Measurements from ENCODE around the gene TENT4B. TPM values are rescaled to one million over a fixed set of nuclear protein-coding genes. Genes with fewer than 3 reads are reported as not detected.

TENT4B gene
- total RNA-seq, 1 donor from 2014 or later: 9.6 TPM

DNA sequence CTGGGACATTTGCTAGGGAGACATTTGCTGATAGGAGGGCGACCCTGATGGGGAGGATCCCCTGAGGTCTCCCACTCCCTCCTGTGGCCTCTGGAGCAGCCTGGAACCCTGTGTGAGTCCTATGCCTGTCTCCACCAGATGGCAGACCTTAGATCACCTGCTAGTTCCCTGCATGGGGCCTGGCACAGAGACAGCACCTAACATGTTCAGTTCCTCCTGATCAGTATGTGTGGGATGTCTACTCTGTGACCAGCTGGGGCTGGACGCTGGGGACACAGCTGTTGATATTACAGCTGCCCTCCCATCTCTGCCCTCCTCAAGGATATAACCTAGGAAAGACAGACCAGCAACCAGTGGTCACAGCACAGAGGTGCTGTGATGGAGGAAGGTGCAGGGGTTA is 112.2 kb downstream of the TENT4B start:
- no peak for DNase-seq (ENCODE audit: extremely low spot score, unreplicated experiment)
- Mint-ChIP-seq H3K36me3 (ENCODE audit: unreplicated experiment) (no peaks in the 10 kb centered on the region), H3K9me3 (ENCODE audit: unreplicated experiment) (peaks cover 3% of the 10 kb centered on the region)

DNA sequence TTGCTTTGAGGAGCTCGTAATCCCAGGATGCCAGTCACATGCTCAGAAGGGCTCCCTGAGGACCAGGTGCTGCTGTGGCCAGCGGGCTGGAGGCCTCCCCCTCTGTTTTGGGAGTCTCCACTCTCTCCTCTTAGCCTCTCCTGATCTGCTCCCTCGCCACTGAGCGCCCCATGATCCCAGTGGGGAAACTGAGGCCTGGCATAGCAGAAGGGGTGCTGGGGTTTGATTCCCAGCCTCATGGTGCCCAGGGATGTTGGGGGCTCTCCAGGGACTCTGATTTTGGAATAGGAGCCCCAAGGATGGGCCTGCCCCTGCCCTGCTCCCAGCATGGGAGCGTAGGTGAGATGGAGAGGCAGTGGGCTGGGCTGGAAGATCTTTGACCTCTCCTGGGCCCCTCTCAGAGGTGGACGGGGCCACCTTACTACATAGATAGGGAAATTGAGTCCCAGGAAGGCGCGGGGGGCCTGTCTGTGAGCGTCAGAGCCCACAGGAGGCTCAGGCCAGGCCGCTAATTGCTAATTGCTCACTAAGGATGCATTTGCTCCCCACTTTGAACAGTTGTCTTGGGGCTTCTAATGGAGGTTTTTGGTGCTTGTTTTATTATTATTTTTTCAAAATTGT is 112.7 kb downstream of the TENT4B start:
- Mint-ChIP-seq H3K27ac (ENCODE audit: unreplicated experiment) (peak overlapping the region; percentile 66), H3K9me3 (ENCODE audit: unreplicated experiment) (peaks cover 3% of the 10 kb centered on the region), H3K4me3 (ENCODE audit: unreplicated experiment) (no peak overlapping the region), H3K4me1 (ENCODE audit: unreplicated experiment) (peaks cover 24% of the 10 kb centered on the region), H3K27me3 (ENCODE audit: unreplicated experiment) (no peaks in the 10 kb centered on the region), H3K36me3 (ENCODE audit: unreplicated experiment) (no peaks in the 10 kb centered on the region)
- TF ChIP-seq, protein P1, sequence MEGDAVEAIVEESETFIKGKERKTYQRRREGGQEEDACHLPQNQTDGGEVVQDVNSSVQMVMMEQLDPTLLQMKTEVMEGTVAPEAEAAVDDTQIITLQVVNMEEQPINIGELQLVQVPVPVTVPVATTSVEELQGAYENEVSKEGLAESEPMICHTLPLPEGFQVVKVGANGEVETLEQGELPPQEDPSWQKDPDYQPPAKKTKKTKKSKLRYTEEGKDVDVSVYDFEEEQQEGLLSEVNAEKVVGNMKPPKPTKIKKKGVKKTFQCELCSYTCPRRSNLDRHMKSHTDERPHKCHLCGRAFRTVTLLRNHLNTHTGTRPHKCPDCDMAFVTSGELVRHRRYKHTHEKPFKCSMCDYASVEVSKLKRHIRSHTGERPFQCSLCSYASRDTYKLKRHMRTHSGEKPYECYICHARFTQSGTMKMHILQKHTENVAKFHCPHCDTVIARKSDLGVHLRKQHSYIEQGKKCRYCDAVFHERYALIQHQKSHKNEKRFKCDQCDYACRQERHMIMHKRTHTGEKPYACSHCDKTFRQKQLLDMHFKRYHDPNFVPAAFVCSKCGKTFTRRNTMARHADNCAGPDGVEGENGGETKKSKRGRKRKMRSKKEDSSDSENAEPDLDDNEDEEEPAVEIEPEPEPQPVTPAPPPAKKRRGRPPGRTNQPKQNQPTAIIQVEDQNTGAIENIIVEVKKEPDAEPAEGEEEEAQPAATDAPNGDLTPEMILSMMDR (IDR thresholded peaks at IDR 0.05): no peak
- DNase-seq (ENCODE audit: extremely low spot score, unreplicated experiment): no peak

More for the DNA sequence above, 112.2 kb downstream of the TENT4B start:
- H3K27me3 Mint-ChIP-seq (ENCODE audit: unreplicated experiment): no peaks in the 10 kb centered on the region
- TF ChIP-seq, protein P1 (IDR thresholded peaks at IDR 0.05): no peak
- peak overlapping the region; percentile 25 for H3K27ac Mint-ChIP-seq (ENCODE audit: unreplicated experiment)
- H3K4me3 Mint-ChIP-seq (ENCODE audit: unreplicated experiment): no peak overlapping the region
- peaks cover 24% of the 10 kb centered on the region for H3K4me1 Mint-ChIP-seq (ENCODE audit: unreplicated experiment)

DNA sequence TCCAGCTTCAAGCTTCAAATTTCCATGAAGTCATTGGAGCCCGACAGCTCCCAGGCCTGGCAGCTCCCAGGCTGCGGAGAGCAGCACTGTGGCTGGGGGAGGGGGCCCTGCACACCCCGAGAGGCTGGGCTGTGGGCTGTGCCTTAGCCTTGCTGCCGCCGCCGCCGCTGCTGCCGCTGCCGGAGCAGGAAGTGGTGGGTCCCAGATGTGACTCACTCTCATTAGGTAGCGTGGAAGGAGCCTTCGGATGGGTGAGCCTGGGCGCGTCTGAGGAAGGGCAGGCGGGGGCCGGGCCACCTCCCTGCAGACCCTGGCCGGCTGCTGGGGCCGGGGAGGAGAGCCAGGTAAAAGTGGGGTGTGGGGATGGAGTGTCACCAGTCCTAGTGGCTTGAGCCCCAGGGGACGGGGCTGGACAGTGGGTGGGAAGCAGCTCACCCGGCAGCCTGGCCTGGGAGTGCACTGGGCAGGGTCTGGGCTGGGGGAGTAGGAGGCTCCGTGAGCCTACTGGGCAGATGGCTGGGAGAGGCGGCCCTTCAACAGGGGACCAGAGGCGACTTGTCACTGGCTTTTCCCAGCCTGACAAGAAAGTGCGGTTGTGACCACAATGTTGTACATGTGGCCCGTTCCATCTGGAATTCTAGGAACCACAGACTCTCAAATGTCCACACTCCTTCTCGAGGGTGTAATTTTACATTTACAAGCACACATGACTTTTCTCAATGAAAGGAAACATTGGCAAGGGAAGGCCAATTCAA is 113.4 kb downstream of the TENT4B start, which contains the start of gene ADCY7:
Gene ADCY7 (plus strand): TSS at position 215 of the 755 bp plus-strand sequence. CDS start 21,629 bp downstream, outside the sequence.
- no peaks in the 10 kb centered on the region for H3K36me3 Mint-ChIP-seq (ENCODE audit: unreplicated experiment)
- TF ChIP-seq, protein P1 (IDR thresholded peaks at IDR 0.05): no peak
- peak within 1 kb of the TSS; percentile 66 for H3K27ac Mint-ChIP-seq (ENCODE audit: unreplicated experiment)
- no peaks in the 10 kb centered on the region for H3K27me3 Mint-ChIP-seq (ENCODE audit: unreplicated experiment)
- H3K4me3 Mint-ChIP-seq (ENCODE audit: unreplicated experiment): peak within 1 kb of the TSS; percentile 52
- peaks cover 24% of the 10 kb centered on the region for H3K4me1 Mint-ChIP-seq (ENCODE audit: unreplicated experiment)
- no peak for DNase-seq (ENCODE audit: extremely low spot score, unreplicated experiment)
- peaks cover 3% of the 10 kb centered on the region for H3K9me3 Mint-ChIP-seq (ENCODE audit: unreplicated experiment)

DNA sequence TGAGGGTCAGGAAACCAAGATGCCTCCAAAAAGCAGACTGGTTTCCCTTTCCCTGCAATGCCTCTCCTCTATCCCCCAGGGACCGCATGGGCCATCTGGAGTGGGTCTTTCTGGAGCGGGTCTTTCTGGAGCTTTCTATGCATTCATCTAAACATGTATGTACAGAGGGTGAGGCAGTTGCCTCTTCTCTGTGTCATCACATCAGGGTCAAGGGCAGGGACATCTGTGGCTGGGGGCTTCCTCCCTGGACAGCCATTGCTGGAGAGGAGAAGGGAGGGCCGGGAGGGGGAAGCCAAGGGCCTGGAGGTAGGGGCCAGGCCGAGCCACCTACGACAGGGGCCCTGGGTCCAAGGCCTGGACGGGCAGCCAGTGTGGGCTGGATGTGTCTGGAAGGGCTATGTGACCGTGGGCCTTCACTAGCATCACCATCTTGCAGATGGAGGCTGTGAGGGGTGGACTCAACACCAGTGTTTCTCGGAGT is 114.1 kb downstream of the TENT4B start:
- H3K4me3 Mint-ChIP-seq (ENCODE audit: unreplicated experiment): no peak overlapping the region
- DNase-seq (ENCODE audit: extremely low spot score, unreplicated experiment): no peak
- H3K4me1 Mint-ChIP-seq (ENCODE audit: unreplicated experiment): peaks cover 24% of the 10 kb centered on the region
- no peaks in the 10 kb centered on the region for H3K36me3 Mint-ChIP-seq (ENCODE audit: unreplicated experiment)
- no peaks in the 10 kb centered on the region for H3K27me3 Mint-ChIP-seq (ENCODE audit: unreplicated experiment)
- H3K9me3 Mint-ChIP-seq (ENCODE audit: unreplicated experiment): peaks cover 3% of the 10 kb centered on the region
- TF ChIP-seq, protein P1 (IDR thresholded peaks at IDR 0.05): no peak
- no peak overlapping the region for H3K27ac Mint-ChIP-seq (ENCODE audit: unreplicated experiment)

DNA sequence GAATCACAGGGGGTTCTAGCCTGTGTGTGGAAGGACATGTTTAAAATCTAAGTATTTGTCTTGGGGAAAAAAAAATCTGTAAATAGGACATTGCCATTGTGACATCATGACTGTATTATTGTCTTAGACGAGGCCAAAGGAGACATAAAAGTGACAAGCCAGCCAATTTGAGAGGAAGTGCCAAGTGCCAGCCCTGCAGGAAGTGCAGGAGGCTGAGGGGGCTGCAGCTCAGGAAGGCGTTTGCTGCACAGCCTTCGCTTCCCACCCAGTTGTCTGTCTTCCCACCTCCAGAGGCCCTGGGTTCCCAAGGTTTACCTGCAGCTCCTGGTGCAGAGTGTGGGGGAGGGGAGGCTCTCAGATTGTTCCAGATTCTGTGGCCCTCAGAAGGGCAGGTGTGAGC is 114.5 kb downstream of the TENT4B start:
- peaks cover 3% of the 10 kb centered on the region for H3K9me3 Mint-ChIP-seq (ENCODE audit: unreplicated experiment)
- peaks cover 24% of the 10 kb centered on the region for H3K4me1 Mint-ChIP-seq (ENCODE audit: unreplicated experiment)
- TF ChIP-seq, protein P1 (IDR thresholded peaks at IDR 0.05): no peak
- DNase-seq (ENCODE audit: extremely low spot score, unreplicated experiment): no peak
- no peak overlapping the region for H3K27ac Mint-ChIP-seq (ENCODE audit: unreplicated experiment)
- no peaks in the 10 kb centered on the region for H3K36me3 Mint-ChIP-seq (ENCODE audit: unreplicated experiment)
- H3K27me3 Mint-ChIP-seq (ENCODE audit: unreplicated experiment): no peaks in the 10 kb centered on the region
- H3K4me3 Mint-ChIP-seq (ENCODE audit: unreplicated experiment): no peak overlapping the region
